GM12873 (cell line): ENCODE data around the gene SNAPC2.
A peak's percentile ranks its signal among the peaks of the same experiment; 100 is the strongest.

Experiments
- CTCF ChIP-seq: IDR thresholded peaks from 2 replicates; pipeline ENCODE4 v1.5.1; 2012; ENCODE audit warnings: low read depth, mild to moderate bottlenecking, moderate library complexity, low read length, control low read depth; ENCODE audit not compliant: insufficient read depth; ENCODE audit errors: missing control alignments

SNAPC2 gene

GRCh38 chr19:7943444-7944176 lies 23.5 kb downstream of the SNAPC2 start, which contains the start of gene TIMM44:
TSS of gene TIMM44 (minus strand) at chr19:7943666. CDS start at chr19:7943651, 15 bp downstream.
- no peak for TF ChIP-seq CTCF

- TF ChIP-seq CTCF, result peak; percentile 79
These were observed 24.1 kb downstream of the SNAPC2 start for GRCh38 chr19:7944177-7944761.

GRCh38 chr19:7947939-7948338 lies 27.8 kb downstream of the SNAPC2 start:
- TF ChIP-seq CTCF, result no peak

- no peak for TF ChIP-seq CTCF
These were observed 32.9 kb downstream of the SNAPC2 start for GRCh38 chr19:7953060-7953459.

GRCh38 chr19:7953576-7953975 lies 33.4 kb downstream of the SNAPC2 start:
- TF ChIP-seq CTCF, result no peak

GRCh38 chr19:7955696-7956095 lies 35.6 kb downstream of the SNAPC2 start:
- TF ChIP-seq CTCF, result no peak

- TF ChIP-seq CTCF, result no peak
These were observed 39.1 kb downstream of the SNAPC2 start for GRCh38 chr19:7959211-7959610.
